H9 (cell line): Measurements from ENCODE around the gene RNF220. TPM values are rescaled to one million over a fixed set of nuclear protein-coding genes. Genes with fewer than 3 reads are reported as not detected.

ENCODE experiments used
- DNase-seq: peaks from one replicate; pipeline ENCODE4 v3.0.0-alpha.2; 2017
- H2AFZ ChIP-seq: one replicate; pipeline ENCODE4 v1.6.1; 2013; ENCODE audit warnings: mild to moderate bottlenecking, low read length, control low read depth, moderate library complexity
- H2AK5ac ChIP-seq: 2 replicates; pipeline ENCODE4 v1.6.1; 2013; ENCODE audit warnings: low read length, control low read depth, mixed read lengths; ENCODE audit not compliant: insufficient read length
- H2BK120ac ChIP-seq: one replicate; pipeline ENCODE4 v1.6.1; 2013; ENCODE audit warnings: low read depth, mild to moderate bottlenecking, low read length, control low read depth, inconsistent platforms; ENCODE audit not compliant: poor library complexity, severe bottlenecking
- H2BK12ac ChIP-seq: 2 replicates; pipeline ENCODE4 v1.6.1; 2013; ENCODE audit warnings: low read length, control low read depth, mixed read lengths, low read depth; ENCODE audit not compliant: insufficient read length
- H2BK15ac ChIP-seq: 2 replicates; pipeline ENCODE4 v1.6.1; 2013; ENCODE audit warnings: low read depth, low read length, control low read depth
- H2BK20ac ChIP-seq: one replicate; pipeline ENCODE4 v1.6.1; 2013; ENCODE audit warnings: low read depth, mild to moderate bottlenecking, low read length, control low read depth, inconsistent platforms; ENCODE audit not compliant: poor library complexity, severe bottlenecking
- H2BK5ac ChIP-seq: 2 replicates; pipeline ENCODE4 v1.6.1; 2013; ENCODE audit warnings: low read length, control low read depth, mixed read lengths; ENCODE audit not compliant: insufficient read length
- H3K14ac ChIP-seq: 2 replicates; pipeline ENCODE4 v1.6.1; 2013; ENCODE audit warnings: low read length, control low read depth; ENCODE audit not compliant: insufficient read depth
- H3K18ac ChIP-seq: 2 replicates; pipeline ENCODE4 v1.6.1; 2013; ENCODE audit warnings: low read depth, mild to moderate bottlenecking, mixed read lengths, low read length, control low read depth; ENCODE audit not compliant: insufficient read length
- H3K23ac ChIP-seq: 2 replicates; pipeline ENCODE4 v1.6.1; 2013; ENCODE audit warnings: low read length, control low read depth, mixed read lengths, low read depth; ENCODE audit not compliant: insufficient read length
- H3K23me2 ChIP-seq: 2 replicates; pipeline ENCODE4 v1.6.1; 2013; ENCODE audit warnings: low read depth, mild to moderate bottlenecking, mixed read lengths, low read length, control low read depth; ENCODE audit not compliant: insufficient read length, poor library complexity, severe bottlenecking
- H3K27ac ChIP-seq: 2 replicates; pipeline ENCODE4 v1.5.1; 2013; ENCODE audit warnings: low read length, control low read depth, mixed read lengths, low read depth; ENCODE audit not compliant: insufficient read length
- H3K27me3 ChIP-seq: 2 replicates; pipeline ENCODE4 v1.6.1; 2013; ENCODE audit warnings: low read length, control low read depth, inconsistent platforms; ENCODE audit not compliant: insufficient read depth
- H3K4ac ChIP-seq: 2 replicates; pipeline ENCODE4 v1.6.1; 2013; ENCODE audit warnings: low read depth, mild to moderate bottlenecking, control low read depth, inconsistent platforms, low read length, moderate library complexity
- H3K4me1 ChIP-seq: 2 replicates; pipeline ENCODE4 v1.6.1; 2013; ENCODE audit warnings: low read length, control low read depth, inconsistent platforms; ENCODE audit not compliant: insufficient read depth
- H3K4me2 ChIP-seq: 2 replicates; pipeline ENCODE4 v1.6.1; 2013; ENCODE audit warnings: low read length, control low read depth, mixed read lengths; ENCODE audit not compliant: insufficient read length, insufficient read depth
- H3K56ac ChIP-seq: 2 replicates; pipeline ENCODE4 v1.6.1; 2013; ENCODE audit warnings: low read depth, mild to moderate bottlenecking, mixed read lengths, low read length, control low read depth; ENCODE audit not compliant: insufficient read length
- H3K79me1 ChIP-seq: 2 replicates; pipeline ENCODE4 v1.6.1; 2013; ENCODE audit warnings: low read depth, mild to moderate bottlenecking, moderate library complexity, low read length, control low read depth, inconsistent platforms; ENCODE audit not compliant: insufficient read depth, poor library complexity, severe bottlenecking
- H3K79me2 ChIP-seq: 2 replicates; pipeline ENCODE4 v1.6.1; 2013; ENCODE audit warnings: low read length, control low read depth, inconsistent platforms; ENCODE audit not compliant: insufficient read depth
- H3K9ac ChIP-seq: 2 replicates; pipeline ENCODE4 v1.6.1; 2013; ENCODE audit warnings: low read length, control low read depth, mixed read lengths; ENCODE audit not compliant: insufficient read length; ENCODE audit errors: extremely low read depth
- H3K9me3 ChIP-seq: one replicate; pipeline ENCODE4 v1.6.1; 2013; ENCODE audit warnings: low read depth, low read length, inconsistent platforms; ENCODE audit not compliant: control insufficient read depth
- H3T11ph ChIP-seq: one replicate; pipeline ENCODE4 v1.6.1; 2013; ENCODE audit warnings: mild to moderate bottlenecking, low read length, control low read depth, inconsistent platforms
- H4K20me1 ChIP-seq: one replicate; pipeline ENCODE4 v1.6.1; 2013; ENCODE audit not compliant: control insufficient read depth, insufficient read length, insufficient read depth
- H4K5ac ChIP-seq: 2 replicates; pipeline ENCODE4 v1.6.1; 2013; ENCODE audit warnings: low read depth, mild to moderate bottlenecking, mixed read lengths, low read length, control low read depth; ENCODE audit not compliant: insufficient read length
- H4K8ac ChIP-seq: replicated peaks from 2 replicates; pipeline ENCODE4 v1.6.1; 2013; ENCODE audit warnings: low read length, control low read depth, mixed read lengths, low read depth; ENCODE audit not compliant: insufficient read length
- H4K91ac ChIP-seq: 2 replicates; pipeline ENCODE4 v1.6.1; 2013; ENCODE audit warnings: low read depth, mild to moderate bottlenecking, moderate library complexity, mixed read lengths, low read length, control low read depth; ENCODE audit not compliant: insufficient read length
- H3K27ac Mint-ChIP-seq, 3 experiments: 2 replicates in 2 of 3; 3 replicates in 1 of 3; pipeline ENCODE4 v1.8.0; 2020 to 2021; ENCODE audit warnings: mixed read lengths in 3 of 3, mild to moderate bottlenecking in 1 of 3, moderate library complexity in 1 of 3
- H3K27me3 Mint-ChIP-seq: 2 replicates; pipeline ENCODE4 v1.8.0; 2021; ENCODE audit warnings: low read depth, mild to moderate bottlenecking, moderate library complexity, mixed read lengths
- H3K36me3 Mint-ChIP-seq, 3 experiments: 2 replicates in 2 of 3; 3 replicates in 1 of 3; pipeline ENCODE4 v1.8.0; 2020 to 2021; ENCODE audit warnings: low read depth in 3 of 3, mixed read lengths in 3 of 3; ENCODE audit not compliant: insufficient read depth in 1 of 3
- H3K4me1 Mint-ChIP-seq, 2 experiments: 2 replicates each; pipeline ENCODE4 v1.8.0; 2020; ENCODE audit warnings: mixed read lengths in 2 of 2
- H3K4me3 Mint-ChIP-seq, 2 experiments: 2 replicates in 1 of 2; 3 replicates in 1 of 2; pipeline ENCODE4 v1.8.0; 2020 to 2021; ENCODE audit warnings: mild to moderate bottlenecking in 2 of 2, mixed read lengths in 2 of 2, moderate library complexity in 1 of 2
- H3K9me3 Mint-ChIP-seq, 2 experiments: 2 replicates in 1 of 2; 3 replicates in 1 of 2; pipeline ENCODE4 v1.8.0; 2020; ENCODE audit warnings: mild to moderate bottlenecking in 2 of 2, mixed read lengths in 2 of 2, moderate library complexity in 1 of 2
- CTCF ChIP-seq: fragments of 200-600 bp; sonication (generic); conservative IDR thresholded peaks from 3 replicates; pipeline ENCODE4 v1.8.0; 2021; ENCODE audit warnings: antibody characterized with exemption, mild to moderate bottlenecking
- WGBS: extraction: QIAGEN DNeasy Blood & Tissue Kit; methylation state at CpG from one replicate; pipeline ENCODE4 v1.1.7; 2013; ENCODE audit warnings: missing lambda C conversion rate, low lambda C conversion rate, mixed read lengths; ENCODE audit not compliant: insufficient read length; ENCODE audit errors: extremely low coverage; 5-methylcytosine and 5-hydroxymethylcytosine counted together
- total RNA-seq: library from RNA; stranded (reverse); gene quantifications from 2 replicates; pipeline ENCODE4 v1.2.1, GENCODE V29; 2021

Gene RNF220
- total RNA-seq, 1 experiment from 2014 or later = 109 TPM

- Histone ChIP-seq H3T11ph (no peak overlapping the region), H4K20me1 (no peaks in the 10 kb centered on the region), H2AK5ac (no peak overlapping the region), H4K8ac (no peak overlapping the region), H2BK12ac (no peak overlapping the region), H3K4ac (no peak overlapping the region), H3K14ac (no peak overlapping the region), H3K23me2 (no peaks in the 10 kb centered on the region), H3K79me2 (no peaks in the 10 kb centered on the region), H2BK5ac (no peak overlapping the region), H3K27ac (no peak overlapping the region), H3K9me3 (no peaks in the 10 kb centered on the region), H2AFZ (no peak overlapping the region), H2BK15ac (no peak overlapping the region), H3K4me1 (peaks cover 7% of the 10 kb centered on the region; the same call in 1 of the 2 replicates), H4K91ac (no peak overlapping the region), H3K23ac (no peak overlapping the region), H3K9ac (no peak overlapping the region), H3K18ac (no peak overlapping the region), H3K79me1 (no peaks in the 10 kb centered on the region), H3K56ac (no peak overlapping the region), H3K27me3 (no peaks in the 10 kb centered on the region), H4K5ac (no peak overlapping the region), H2BK20ac (no peak overlapping the region), H3K4me2 (no peak overlapping the region), H2BK120ac (no peak overlapping the region)
- no peak overlapping the region for H3K4me3 Mint-ChIP-seq
- no peak for TF ChIP-seq CTCF
- H3K4me1 Mint-ChIP-seq = peaks cover 26 to 34% of the 10 kb centered on the region in 2 experiments
- DNase-seq = no peak
- H3K27ac Mint-ChIP-seq = no peak overlapping the region
- peaks cover 0 to 2% (median 0%) of the 10 kb centered on the region in 3 experiments; a peak in 2 of 7 replicates for H3K36me3 Mint-ChIP-seq
- no peaks in the 10 kb centered on the region for H3K9me3 Mint-ChIP-seq
- H3K27me3 Mint-ChIP-seq = peaks cover 29% of the 10 kb centered on the region
- no CpG with 5 or more reads among the region's 3 CpGs for WGBS
Measured at GRCh38 chr1:44588551-44589210, 183.6 kb downstream of the RNF220 start.
